B cell (primary cell): ENCODE data around the gene TCF7L2. TPM values are rescaled to one million over a fixed set of nuclear protein-coding genes. Genes with fewer than 3 reads are reported as not detected.

Experiments used
- ATAC-seq: fragments of 200-7000 bp; cut with Tn5 transposase; one replicate; pipeline ENCODE4 v1.10.0; 2021; ENCODE audit warnings: low read depth, mild to moderate bottlenecking, moderate number of reproducible peaks, moderate library complexity
- CTCF ChIA-PET: fragments of 350-600 bp; sonication (Branson Sonifier 250); formaldehyde crosslinking; loops from one replicate; lab custom pipeline; 2021; ENCODE audit warnings: antibody characterized with exemption, inconsistent platforms; lab: Charles Lee
- POLR2A ChIA-PET: fragments of 350-600 bp; sonication (Branson Sonifier 250); formaldehyde crosslinking; loops from one replicate; lab custom pipeline; 2021; ENCODE audit warnings: antibody characterized with exemption; lab: Charles Lee
- DNase-seq: peaks from one replicate; pipeline ENCODE4 v3.0.0; 2013
- H2AFZ ChIP-seq: 2 replicates; pipeline ENCODE4 v1.6.1; 2012; ENCODE audit warnings: mild to moderate bottlenecking, low read depth, low read length; ENCODE audit not compliant: insufficient read depth, poor library complexity, severe bottlenecking
- H3K27ac ChIP-seq, 2 donors: 1 replicate in 1 of 2; 2 replicates in 1 of 2; pipeline ENCODE4 v1.5.1; 2012 to 2013; ENCODE audit warnings: low read length in 2 of 2, mild to moderate bottlenecking in 2 of 2, moderate library complexity in 1 of 2
- H3K27me3 ChIP-seq, 4 experiments: fragments of 200-600 bp in 1 of 4; sonication (generic) in 1 of 4; replicated peaks in 1 of 4; 1 replicate in 2 of 4; 2 replicates in 2 of 4; pipeline versions ENCODE4 v1.6.1 to v1.7.0; 2013 to 2016; ENCODE audit warnings: low read length in 3 of 4, mild to moderate bottlenecking in 2 of 4, mixed read lengths in 1 of 4, moderate library complexity in 1 of 4; ENCODE audit not compliant: insufficient read depth in 4 of 4, control insufficient read depth in 3 of 4; ENCODE audit errors: control extremely low read depth in 1 of 4
- H3K36me3 ChIP-seq, 2 experiments: replicated peaks in 1 of 2; 1 replicate in 1 of 2; 2 replicates in 1 of 2; pipeline versions ENCODE4 v1.6.1 to v1.7.1; 2013; ENCODE audit warnings: low read length in 1 of 2; ENCODE audit not compliant: insufficient read depth in 2 of 2, control insufficient read depth in 1 of 2; ENCODE audit errors: control extremely low read depth in 1 of 2, extremely low read depth in 1 of 2
- H3K4me1 ChIP-seq, 2 donors: fragments of 200-600 bp in 1 of 2; sonication (generic) in 1 of 2; 1 replicate in 1 of 2; 2 replicates in 1 of 2; pipeline versions ENCODE4 v1.5.1 to v1.6.1; 2013 to 2017; ENCODE audit warnings: low read length in 2 of 2; ENCODE audit not compliant: control insufficient read depth in 2 of 2, insufficient read depth in 2 of 2
- H3K4me2 ChIP-seq: replicated peaks from 2 replicates; pipeline ENCODE3; 2012; ENCODE audit warnings: mild to moderate bottlenecking, low read depth, low read length; ENCODE audit not compliant: poor library complexity, severe bottlenecking
- H3K4me3 ChIP-seq, 5 experiments: fragments of 200-600 bp in 1 of 5; sonication (generic) in 1 of 5; 1 replicate in 3 of 5; 2 replicates in 2 of 5; pipeline versions ENCODE4 v1.5.1 to v1.7.0; 2011 to 2016; ENCODE audit warnings: low read length in 4 of 5, mild to moderate bottlenecking in 4 of 5, low read depth in 2 of 5, control low read depth in 1 of 5, moderate library complexity in 1 of 5; ENCODE audit not compliant: insufficient read depth in 1 of 5; ENCODE audit errors: control extremely low read depth in 1 of 5, extremely low read depth in 1 of 5
- H3K79me2 ChIP-seq: fragments of 200-600 bp; sonication (generic); one replicate; pipeline ENCODE4 v1.6.0; 2016; ENCODE audit warnings: low read length; ENCODE audit not compliant: control insufficient read depth, insufficient read depth
- H3K9ac ChIP-seq: fragments of 200-600 bp; sonication (generic); 2 replicates; pipeline ENCODE4 v1.6.1; 2017; ENCODE audit warnings: mild to moderate bottlenecking, low read length, moderate library complexity
- H3K9me3 ChIP-seq, 3 donors: one replicate each; pipeline versions ENCODE4 v1.6.1 to v1.7.1; 2013; ENCODE audit warnings: low read length in 2 of 3; ENCODE audit not compliant: control insufficient read depth in 2 of 3, insufficient read depth in 1 of 3; ENCODE audit errors: control extremely low read depth in 1 of 3
- H4K20me1 ChIP-seq: 2 replicates; pipeline ENCODE4 v1.6.0; 2012; ENCODE audit warnings: mild to moderate bottlenecking, low read length; ENCODE audit not compliant: insufficient read depth, control insufficient read depth, poor library complexity, severe bottlenecking
- H3K27ac Mint-ChIP-seq: one replicate; pipeline ENCODE4 v1.8.0; 2021; ENCODE audit warnings: mixed read lengths
- H3K27me3 Mint-ChIP-seq: one replicate; pipeline ENCODE4 v1.8.0; 2021; ENCODE audit warnings: mixed read lengths
- H3K4me1 Mint-ChIP-seq: one replicate; pipeline ENCODE4 v1.8.0; 2021; ENCODE audit warnings: mixed read lengths
- H3K4me3 Mint-ChIP-seq: one replicate; pipeline ENCODE4 v1.8.0; 2021; ENCODE audit warnings: mixed read lengths
- H3K9me3 Mint-ChIP-seq: one replicate; pipeline ENCODE4 v1.8.0; 2022; ENCODE audit warnings: mixed read lengths; ENCODE audit not compliant: insufficient read depth
- EZH2 ChIP-seq: IDR thresholded peaks from 2 replicates; pipeline ENCODE4 v1.6.1; 2012; ENCODE audit warnings: borderline replicate concordance, low read depth, mild to moderate bottlenecking, moderate library complexity, low read length; ENCODE audit not compliant: insufficient read depth, poor library complexity, severe bottlenecking
- whole genome bisulfite sequencing: methylation state at CpG from one replicate; pipeline ENCODE4 v1.1.5; 2013; ENCODE audit warnings: missing lambda C conversion rate; ENCODE audit not compliant: insufficient coverage; 5-methylcytosine and 5-hydroxymethylcytosine counted together
- intact Hi-C: fragments of 100-400 bp; cut with micrococcal nuclease; formaldehyde crosslinking; loops from one replicate; pipeline ENCODE4 v1.10.0; 2022
- polyA plus RNA-seq: library from polyadenylated mRNA; depleted of rRNA; stranded (reverse); fragments of >200 nt; gene quantifications from 2 replicates; pipeline ENCODE4 v1.2.3, GENCODE V29; 2012
- total RNA-seq, 2 donors: library from RNA; stranded (reverse); fragments of 120-200 nt in 1 of 2; gene quantifications; 1 replicate in 1 of 2; 2 replicates in 1 of 2; pipeline versions ENCODE4 v1.2.3 to v1.2.4, GENCODE V29; 2013 to 2022
- TF ChIP-seq, protein P1 (sequence below): fragments of 200-600 bp; IDR thresholded peaks from one replicate; pipeline ENCODE4 v1.8.0; 2022; ENCODE audit warnings: antibody characterized with exemption, mild to moderate bottlenecking

Gene TCF7L2
- total and polyA plus RNA-seq, 2 donors (not counting 1 experiment from before 2014, with no cell fraction given): 0.48 to 1.1 TPM

- H2AFZ ChIP-seq: no peak overlapping the region
- Mint-ChIP-seq H3K4me3 (no peak overlapping the region), H3K27me3 (no peaks in the 10 kb centered on the region), H3K4me1 (no peaks in the 10 kb centered on the region), H3K27ac (no peak overlapping the region), H3K9me3 (no peaks in the 10 kb centered on the region)
- ChIA-PET POLR2A (no interaction called here), CTCF (no interaction called here)
- no peak overlapping the region for H3K4me2 ChIP-seq
- no peaks in the 10 kb centered on the region for H3K79me2 ChIP-seq
- H3K36me3 ChIP-seq: no peaks in the 10 kb centered on the region
- no peak overlapping the region for H3K4me3 ChIP-seq
- H3K9ac ChIP-seq: no peak overlapping the region
- no peaks in the 10 kb centered on the region for H3K9me3 ChIP-seq
- H3K27me3 ChIP-seq: peaks cover 0 to 3% (median 0%) of the 10 kb centered on the region in 4 experiments
- 92% methylated on average over 8 of the region's 10 CpGs for WGBS
- intact Hi-C loops: no loop called here
- DNase-seq: no peak
- no peak for ATAC-seq
- no peak overlapping the region for H3K27ac ChIP-seq
- no peaks in the 10 kb centered on the region for H3K4me1 ChIP-seq
- TF ChIP-seq, protein P1, sequence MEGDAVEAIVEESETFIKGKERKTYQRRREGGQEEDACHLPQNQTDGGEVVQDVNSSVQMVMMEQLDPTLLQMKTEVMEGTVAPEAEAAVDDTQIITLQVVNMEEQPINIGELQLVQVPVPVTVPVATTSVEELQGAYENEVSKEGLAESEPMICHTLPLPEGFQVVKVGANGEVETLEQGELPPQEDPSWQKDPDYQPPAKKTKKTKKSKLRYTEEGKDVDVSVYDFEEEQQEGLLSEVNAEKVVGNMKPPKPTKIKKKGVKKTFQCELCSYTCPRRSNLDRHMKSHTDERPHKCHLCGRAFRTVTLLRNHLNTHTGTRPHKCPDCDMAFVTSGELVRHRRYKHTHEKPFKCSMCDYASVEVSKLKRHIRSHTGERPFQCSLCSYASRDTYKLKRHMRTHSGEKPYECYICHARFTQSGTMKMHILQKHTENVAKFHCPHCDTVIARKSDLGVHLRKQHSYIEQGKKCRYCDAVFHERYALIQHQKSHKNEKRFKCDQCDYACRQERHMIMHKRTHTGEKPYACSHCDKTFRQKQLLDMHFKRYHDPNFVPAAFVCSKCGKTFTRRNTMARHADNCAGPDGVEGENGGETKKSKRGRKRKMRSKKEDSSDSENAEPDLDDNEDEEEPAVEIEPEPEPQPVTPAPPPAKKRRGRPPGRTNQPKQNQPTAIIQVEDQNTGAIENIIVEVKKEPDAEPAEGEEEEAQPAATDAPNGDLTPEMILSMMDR: no peak
- no peak for TF ChIP-seq EZH2
- no peaks in the 10 kb centered on the region for H4K20me1 ChIP-seq
Measured at GRCh38 chr10:113061557-113061956, 111.5 kb downstream of the TCF7L2 start.

DNA sequence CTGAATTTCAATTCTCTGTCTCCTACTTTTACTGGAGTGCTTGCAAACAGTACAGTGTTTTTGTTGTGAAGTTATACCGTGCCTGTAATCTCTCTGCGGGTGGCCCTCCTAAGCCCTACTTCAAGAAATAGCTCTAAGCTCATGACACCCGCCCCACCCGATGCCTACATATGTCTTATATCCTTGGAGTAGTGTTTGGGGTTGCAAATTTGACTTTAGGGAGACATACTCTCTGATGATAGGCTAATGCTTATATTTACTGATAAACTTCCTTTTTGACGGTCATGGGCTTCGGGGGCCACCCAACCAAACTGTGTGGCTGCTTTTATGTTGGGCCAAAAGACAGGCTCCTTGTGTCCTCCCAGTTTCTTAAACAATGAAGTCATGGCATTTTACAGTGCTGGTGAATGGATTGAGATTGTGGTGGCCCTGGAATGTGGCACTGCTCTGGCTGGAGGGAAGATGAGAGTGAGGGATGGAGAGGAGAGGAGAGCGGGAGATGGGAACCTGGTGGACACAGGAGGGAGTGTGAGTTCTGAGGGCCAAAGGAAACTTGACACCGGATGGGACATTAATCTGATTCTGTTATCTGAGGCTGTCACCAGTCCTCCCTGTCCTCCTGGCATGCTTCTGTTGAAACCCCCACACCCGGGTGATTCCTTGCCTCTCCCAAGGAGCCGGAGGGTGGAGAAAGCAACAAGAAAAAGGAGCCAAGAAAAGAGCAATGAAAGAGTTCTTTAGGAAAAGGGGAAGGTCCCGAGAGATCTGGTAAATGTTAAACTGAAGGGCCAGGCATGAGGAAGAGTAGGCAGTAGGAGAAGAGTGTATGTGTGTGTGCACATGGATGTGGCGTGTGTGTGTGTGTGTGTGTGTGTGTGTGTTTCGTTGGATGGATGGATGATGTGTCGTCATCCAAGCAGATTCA, 113.3 kb downstream of the TCF7L2 start:
- no peak for TF ChIP-seq EZH2
- TF ChIP-seq, protein P1: no peak
- H3K27me3 Mint-ChIP-seq: no peaks in the 10 kb centered on the region
- POLR2A ChIA-PET: no interaction called here
- CTCF ChIA-PET: no interaction called here
- no peak overlapping the region for H3K4me3 Mint-ChIP-seq
- no peaks in the 10 kb centered on the region for H4K20me1 ChIP-seq
- H3K9me3 ChIP-seq: no peaks in the 10 kb centered on the region
- ATAC-seq (no peak), DNase-seq (no peak)
- H3K4me1 Mint-ChIP-seq: no peaks in the 10 kb centered on the region
- H3K9me3 Mint-ChIP-seq: no peaks in the 10 kb centered on the region
- WGBS: 91% methylated on average over 9 of the region's 14 CpGs
- H3K4me1 ChIP-seq: no peaks in the 10 kb centered on the region
- H3K36me3 ChIP-seq: no peaks in the 10 kb centered on the region
- no peak overlapping the region for H2AFZ ChIP-seq
- H3K9ac ChIP-seq: no peak overlapping the region
- H3K4me2 ChIP-seq: no peak overlapping the region
- H3K27ac ChIP-seq: no peak overlapping the region
- no peak overlapping the region for H3K4me3 ChIP-seq
- no peak overlapping the region for H3K27ac Mint-ChIP-seq
- peaks cover 0 to 2% (median 0%) of the 10 kb centered on the region in 4 experiments for H3K27me3 ChIP-seq
- intact Hi-C loops: no loop called here
- no peaks in the 10 kb centered on the region for H3K79me2 ChIP-seq
